Kidney epithelial cell (primary cell): Measurements from ENCODE around the gene LIG1. TPM values are rescaled to one million over a fixed set of nuclear protein-coding genes. Genes with fewer than 3 reads are reported as not detected.
"Not testable (repeated sequence)": the region's sequence is repeated elsewhere in the genome, so short reads cannot be mapped to it uniquely, and the experiment has no call there.

Source experiments
- DNase-seq: peaks from one replicate; pipeline ENCODE4 v3.0.0-alpha.2; 2010; ENCODE audit warnings: low read depth
- H3K27me3 ChIP-seq: 2 replicates; pipeline ENCODE4 v1.6.0; 2011; ENCODE audit warnings: low read length; ENCODE audit not compliant: control insufficient read depth, insufficient read depth
- H3K36me3 ChIP-seq: 2 replicates; pipeline ENCODE4 v1.5.1; 2011; ENCODE audit warnings: low read length; ENCODE audit not compliant: control insufficient read depth, insufficient read depth
- H3K4me3 ChIP-seq: 2 replicates; pipeline ENCODE4 v1.5.1; 2011; ENCODE audit warnings: low read depth, mild to moderate bottlenecking, control low read depth, low read length
- CTCF ChIP-seq: IDR thresholded peaks from 2 replicates; pipeline ENCODE4 v1.5.1; 2011; ENCODE audit warnings: mild to moderate bottlenecking, moderate library complexity, low read length, control low read depth, inconsistent platforms; ENCODE audit not compliant: insufficient read depth, poor library complexity, severe bottlenecking
- total RNA-seq: library from RNA; depleted of rRNA; stranded (reverse); fragments of >200 nt; gene quantifications from 2 replicates; pipeline ENCODE4 v1.2.3, GENCODE V29; 2015

LIG1 gene
- total RNA-seq, 1 donor from 2014 or later: 15.0 TPM

GRCh38 chr19:48090281-48090802 is 79.8 kb downstream of the LIG1 start:
- Histone ChIP-seq H3K36me3 (no peaks in the 10 kb centered on the region), H3K27me3 (no peaks in the 10 kb centered on the region), H3K4me3 (no peak overlapping the region)
- DNase-seq: no peak
- no peak for TF ChIP-seq CTCF

- not testable (repeated sequence) for H3K27me3 ChIP-seq, DNase-seq, H3K36me3 ChIP-seq, H3K4me3 ChIP-seq
These were observed 81.2 kb downstream of the LIG1 start for GRCh38 chr19:48088991-48089390.

- no peak for TF ChIP-seq CTCF
- Histone ChIP-seq H3K27me3 (no peaks in the 10 kb centered on the region), H3K36me3 (no peaks in the 10 kb centered on the region), H3K4me3 (no peak overlapping the region)
- no peak for DNase-seq
These were observed 84.0 kb downstream of the LIG1 start for GRCh38 chr19:48085904-48086864.

- no peak for DNase-seq
- no peaks in the 10 kb centered on the region for H3K36me3 ChIP-seq
- no peak overlapping the region for H3K4me3 ChIP-seq
- TF ChIP-seq CTCF: no peak
- no peaks in the 10 kb centered on the region for H3K27me3 ChIP-seq
These were observed 85.1 kb downstream of the LIG1 start for GRCh38 chr19:48085076-48085475.

- H3K4me3 ChIP-seq: no peak overlapping the region
- H3K27me3 ChIP-seq: no peaks in the 10 kb centered on the region
- no peak for DNase-seq
- TF ChIP-seq CTCF: no peak
- H3K36me3 ChIP-seq: no peaks in the 10 kb centered on the region
These were observed 89.0 kb downstream of the LIG1 start for GRCh38 chr19:48081106-48081505.

- not testable (repeated sequence) for DNase-seq, H3K27me3 ChIP-seq, H3K4me3 ChIP-seq, H3K36me3 ChIP-seq
These were observed 99.9 kb downstream of the LIG1 start for GRCh38 chr19:48070177-48070769.
